ENCODE results near the gene SGO2.

DNA sequence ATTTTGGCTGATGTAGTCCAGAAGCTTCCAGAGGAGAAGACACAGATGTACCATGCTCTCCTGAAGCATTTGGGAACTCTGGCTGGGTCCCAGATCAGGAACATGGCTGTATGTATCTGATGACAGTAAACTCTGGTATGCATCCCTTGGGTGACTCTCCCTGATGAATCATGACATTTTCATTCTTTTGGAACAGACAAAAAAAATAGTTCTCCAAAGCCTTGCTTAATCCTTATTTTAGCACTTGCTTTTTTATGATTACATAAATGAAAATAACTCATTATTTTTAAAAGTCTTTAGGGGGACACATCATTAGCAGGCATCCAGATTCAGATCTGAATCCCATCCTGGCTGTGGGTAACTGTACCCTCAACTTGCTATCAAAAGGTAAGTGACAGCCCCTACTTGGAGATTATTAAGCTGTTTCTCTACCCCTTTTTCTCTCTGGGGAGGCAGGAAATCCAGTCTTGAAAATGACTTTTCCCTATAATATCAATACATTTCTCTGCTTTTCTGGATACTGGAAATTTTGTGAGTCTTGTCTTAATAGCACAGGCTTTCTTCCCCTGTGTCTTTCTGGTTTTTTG, 83.1 kb downstream of the SGO2 start:
- TF ChIP-seq, protein P1, sequence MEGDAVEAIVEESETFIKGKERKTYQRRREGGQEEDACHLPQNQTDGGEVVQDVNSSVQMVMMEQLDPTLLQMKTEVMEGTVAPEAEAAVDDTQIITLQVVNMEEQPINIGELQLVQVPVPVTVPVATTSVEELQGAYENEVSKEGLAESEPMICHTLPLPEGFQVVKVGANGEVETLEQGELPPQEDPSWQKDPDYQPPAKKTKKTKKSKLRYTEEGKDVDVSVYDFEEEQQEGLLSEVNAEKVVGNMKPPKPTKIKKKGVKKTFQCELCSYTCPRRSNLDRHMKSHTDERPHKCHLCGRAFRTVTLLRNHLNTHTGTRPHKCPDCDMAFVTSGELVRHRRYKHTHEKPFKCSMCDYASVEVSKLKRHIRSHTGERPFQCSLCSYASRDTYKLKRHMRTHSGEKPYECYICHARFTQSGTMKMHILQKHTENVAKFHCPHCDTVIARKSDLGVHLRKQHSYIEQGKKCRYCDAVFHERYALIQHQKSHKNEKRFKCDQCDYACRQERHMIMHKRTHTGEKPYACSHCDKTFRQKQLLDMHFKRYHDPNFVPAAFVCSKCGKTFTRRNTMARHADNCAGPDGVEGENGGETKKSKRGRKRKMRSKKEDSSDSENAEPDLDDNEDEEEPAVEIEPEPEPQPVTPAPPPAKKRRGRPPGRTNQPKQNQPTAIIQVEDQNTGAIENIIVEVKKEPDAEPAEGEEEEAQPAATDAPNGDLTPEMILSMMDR (IDR thresholded peaks at IDR 0.05; ENCODE audit: insufficient read depth, low read depth, low read length): no peak
- TF ChIP-seq EZH2 (IDR thresholded peaks at IDR 0.05; ENCODE audit: insufficient read depth, low read length): no peak
